ENCODE data around the gene SPATC1L. TPM values are rescaled to one million over a fixed set of nuclear protein-coding genes. Genes with fewer than 3 reads are reported as not detected.

Gene SPATC1L
- total RNA-seq, 1 donor from 2014 or later: 25.3 TPM

DNA sequence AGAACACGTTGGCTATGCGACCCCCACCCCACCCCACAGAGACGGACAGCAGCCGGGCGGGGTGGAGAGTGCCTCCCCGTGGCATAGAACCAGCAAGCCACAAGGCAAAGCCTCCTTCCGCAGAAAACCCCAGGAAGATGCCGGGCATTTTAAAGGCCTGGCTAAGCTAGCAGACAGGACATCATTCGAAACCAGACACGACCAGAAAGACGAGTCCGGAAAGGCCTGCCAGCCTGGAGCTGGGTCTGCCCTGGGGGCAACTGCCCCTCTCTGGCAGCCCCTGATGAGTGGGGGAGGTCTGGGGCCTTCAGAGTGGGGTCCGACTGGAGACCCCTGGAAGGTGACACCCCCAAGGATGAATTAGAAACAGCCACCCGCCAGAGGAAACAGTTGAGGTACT, 37.4 kb downstream of the SPATC1L start:
- peaks cover 5% of the 10 kb centered on the region for H3K36me3 Mint-ChIP-seq (ENCODE audit: low read depth, unreplicated experiment)
- H3K4me1 Mint-ChIP-seq (ENCODE audit: unreplicated experiment): peaks cover 3% of the 10 kb centered on the region
- no peak overlapping the region for H3K27ac Mint-ChIP-seq (ENCODE audit: unreplicated experiment)

DNA sequence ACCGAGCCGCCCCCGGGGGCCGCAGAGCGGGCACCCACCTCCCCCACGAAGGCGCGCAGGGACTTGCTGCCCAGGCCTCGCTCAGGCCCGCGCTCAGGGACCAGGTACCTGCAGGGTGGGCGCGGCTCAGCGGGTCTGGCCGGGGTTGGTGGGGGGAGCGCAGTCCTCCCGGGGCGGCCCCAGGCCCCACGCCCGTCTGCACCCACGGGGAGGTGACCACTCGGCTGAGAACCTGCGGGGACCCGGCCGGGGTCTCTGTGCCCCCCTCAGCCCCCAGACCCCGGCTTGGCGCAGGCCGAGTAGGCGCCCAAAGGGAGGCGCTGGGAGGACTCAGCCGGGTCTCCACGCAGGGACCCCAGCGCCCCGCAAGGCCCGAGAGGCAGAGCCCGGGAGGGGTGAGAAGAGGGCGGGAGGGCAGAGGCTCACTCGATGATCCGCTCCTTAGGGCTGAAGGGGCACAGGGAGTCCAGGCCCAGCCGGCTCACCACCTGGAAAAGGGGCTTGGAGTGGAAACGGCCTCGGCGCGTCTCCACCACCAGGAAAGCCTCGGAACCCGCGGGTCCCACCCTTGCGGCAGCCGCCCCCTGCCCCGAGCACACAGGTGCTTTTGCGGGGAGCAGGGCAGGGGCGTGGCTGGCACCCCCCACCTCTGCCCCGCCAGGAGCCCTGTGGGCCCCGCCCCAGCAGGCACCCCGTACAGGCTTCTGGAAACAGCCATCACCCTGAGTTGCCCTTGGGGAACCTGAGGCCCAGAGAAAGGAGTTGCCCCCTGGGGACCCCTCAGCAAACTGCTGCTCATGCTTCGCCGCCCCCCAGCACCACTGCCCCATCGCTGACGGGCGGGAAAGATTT, 38.2 kb downstream of the SPATC1L start:
- no peak for DNase-seq (ENCODE audit: low spot score)
- Mint-ChIP-seq H3K4me1 (ENCODE audit: unreplicated experiment) (peaks cover 3% of the 10 kb centered on the region), H3K4me3 (ENCODE audit: unreplicated experiment) (no peak overlapping the region)

More for the DNA sequence above, 37.4 kb downstream of the SPATC1L start:
- no peak for DNase-seq (ENCODE audit: low spot score)
- Mint-ChIP-seq H3K27me3 (ENCODE audit: unreplicated experiment) (no peaks in the 10 kb centered on the region), H3K4me3 (ENCODE audit: unreplicated experiment) (no peak overlapping the region), H3K9me3 (ENCODE audit: unreplicated experiment) (no peaks in the 10 kb centered on the region)
- TF ChIP-seq, protein P1, sequence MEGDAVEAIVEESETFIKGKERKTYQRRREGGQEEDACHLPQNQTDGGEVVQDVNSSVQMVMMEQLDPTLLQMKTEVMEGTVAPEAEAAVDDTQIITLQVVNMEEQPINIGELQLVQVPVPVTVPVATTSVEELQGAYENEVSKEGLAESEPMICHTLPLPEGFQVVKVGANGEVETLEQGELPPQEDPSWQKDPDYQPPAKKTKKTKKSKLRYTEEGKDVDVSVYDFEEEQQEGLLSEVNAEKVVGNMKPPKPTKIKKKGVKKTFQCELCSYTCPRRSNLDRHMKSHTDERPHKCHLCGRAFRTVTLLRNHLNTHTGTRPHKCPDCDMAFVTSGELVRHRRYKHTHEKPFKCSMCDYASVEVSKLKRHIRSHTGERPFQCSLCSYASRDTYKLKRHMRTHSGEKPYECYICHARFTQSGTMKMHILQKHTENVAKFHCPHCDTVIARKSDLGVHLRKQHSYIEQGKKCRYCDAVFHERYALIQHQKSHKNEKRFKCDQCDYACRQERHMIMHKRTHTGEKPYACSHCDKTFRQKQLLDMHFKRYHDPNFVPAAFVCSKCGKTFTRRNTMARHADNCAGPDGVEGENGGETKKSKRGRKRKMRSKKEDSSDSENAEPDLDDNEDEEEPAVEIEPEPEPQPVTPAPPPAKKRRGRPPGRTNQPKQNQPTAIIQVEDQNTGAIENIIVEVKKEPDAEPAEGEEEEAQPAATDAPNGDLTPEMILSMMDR (IDR thresholded peaks at IDR 0.05; ENCODE audit: unreplicated experiment): no peak

DNA sequence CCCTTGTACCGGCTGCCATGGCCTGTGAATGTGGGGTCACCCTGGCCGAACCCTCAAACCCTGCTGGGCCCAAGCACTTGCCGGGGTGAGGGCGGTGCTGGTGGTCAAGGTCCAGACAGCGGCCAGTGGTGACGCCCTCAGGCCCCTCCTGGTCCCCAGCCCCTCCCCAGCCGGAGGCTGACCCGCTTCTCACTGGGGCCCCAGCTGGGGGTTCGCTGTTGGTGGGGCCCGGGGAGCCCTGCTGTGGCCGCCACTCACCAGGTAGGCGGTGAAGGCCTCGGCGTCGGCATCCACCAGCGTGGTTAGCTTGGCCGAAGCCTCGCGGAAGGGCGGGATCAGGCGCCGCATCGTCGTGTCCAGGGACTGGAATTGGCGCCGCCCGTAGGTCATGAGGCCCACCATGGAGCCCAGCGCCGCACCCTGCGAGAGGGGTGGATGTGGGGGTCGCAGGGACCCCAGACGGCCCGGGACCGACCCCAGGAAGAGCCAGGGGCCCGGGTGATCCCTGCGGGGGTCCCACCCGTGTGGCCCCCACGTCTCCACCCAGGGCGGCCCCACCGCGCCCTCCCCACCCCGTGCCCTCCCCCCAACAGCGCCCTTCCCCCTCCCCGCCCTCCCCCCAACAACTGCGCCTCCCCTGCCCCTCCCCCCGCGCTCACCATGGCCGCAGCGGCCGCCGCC, 39.0 kb downstream of the SPATC1L start:
- H3K4me1 Mint-ChIP-seq (ENCODE audit: unreplicated experiment): peaks cover 3% of the 10 kb centered on the region
- no peaks in the 10 kb centered on the region for H3K9me3 Mint-ChIP-seq (ENCODE audit: unreplicated experiment)
- no peaks in the 10 kb centered on the region for H3K27me3 Mint-ChIP-seq (ENCODE audit: unreplicated experiment)
- no peak overlapping the region for H3K27ac Mint-ChIP-seq (ENCODE audit: unreplicated experiment)
- no peak for DNase-seq (ENCODE audit: low spot score)
- TF ChIP-seq, protein P1 (IDR thresholded peaks at IDR 0.05; ENCODE audit: unreplicated experiment): no peak
- no peak overlapping the region for H3K4me3 Mint-ChIP-seq (ENCODE audit: unreplicated experiment)
- H3K36me3 Mint-ChIP-seq (ENCODE audit: low read depth, unreplicated experiment): peaks cover 5% of the 10 kb centered on the region

More for the DNA sequence above, 38.2 kb downstream of the SPATC1L start:
- Mint-ChIP-seq H3K36me3 (ENCODE audit: low read depth, unreplicated experiment) (peaks cover 5% of the 10 kb centered on the region), H3K9me3 (ENCODE audit: unreplicated experiment) (no peaks in the 10 kb centered on the region), H3K27ac (ENCODE audit: unreplicated experiment) (no peak overlapping the region), H3K27me3 (ENCODE audit: unreplicated experiment) (no peaks in the 10 kb centered on the region)
- TF ChIP-seq, protein P1 (IDR thresholded peaks at IDR 0.05; ENCODE audit: unreplicated experiment): no peak

DNA sequence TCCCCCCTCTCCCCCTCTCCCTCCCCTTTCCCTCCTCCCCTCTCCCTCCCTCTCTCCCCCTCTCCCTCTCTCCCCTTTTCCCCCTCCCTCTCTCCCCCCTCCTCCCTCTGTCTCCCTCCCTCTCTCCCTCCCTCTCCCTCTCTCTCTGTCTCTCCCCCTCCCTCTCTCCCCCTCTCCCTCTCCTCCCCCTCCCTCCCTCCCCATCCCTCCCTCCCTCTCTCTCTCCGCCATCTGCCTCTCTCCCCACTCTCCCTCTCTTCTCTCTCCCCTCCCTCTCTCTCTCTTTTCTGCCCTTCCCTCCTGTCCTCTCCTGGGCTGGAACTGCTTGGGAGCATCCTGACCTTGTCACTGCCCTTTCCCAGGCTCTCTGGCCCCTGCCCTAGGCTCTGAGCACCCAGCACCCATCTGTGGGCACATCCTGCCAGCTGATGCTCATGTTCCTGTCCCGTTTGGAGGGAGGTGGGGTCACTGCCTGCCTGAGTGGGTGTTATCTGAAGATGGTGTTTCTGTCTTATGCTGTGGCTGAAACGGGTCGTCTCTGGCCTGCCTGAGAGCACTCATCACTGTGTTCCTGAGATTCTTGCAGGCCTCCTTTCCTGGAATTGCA, 39.7 kb downstream of the SPATC1L start:
- no peak overlapping the region for H3K4me3 Mint-ChIP-seq (ENCODE audit: unreplicated experiment)
- TF ChIP-seq, protein P1 (IDR thresholded peaks at IDR 0.05; ENCODE audit: unreplicated experiment): no peak
- peaks cover 5% of the 10 kb centered on the region for H3K36me3 Mint-ChIP-seq (ENCODE audit: low read depth, unreplicated experiment)
- peaks cover 2% of the 10 kb centered on the region for H3K27me3 Mint-ChIP-seq (ENCODE audit: unreplicated experiment)
- no peak overlapping the region for H3K27ac Mint-ChIP-seq (ENCODE audit: unreplicated experiment)
- peaks cover 3% of the 10 kb centered on the region for H3K4me1 Mint-ChIP-seq (ENCODE audit: unreplicated experiment)
- H3K9me3 Mint-ChIP-seq (ENCODE audit: unreplicated experiment): no peaks in the 10 kb centered on the region
- no peak for DNase-seq (ENCODE audit: low spot score)
